MM.1S (cell line): ENCODE measurements around the gene RBMS2.
A peak's percentile ranks its signal among the peaks of the same experiment; 100 is the strongest.

Source experiments
- EZH2phosphoT487 ChIP-seq: fragments of 300-600 bp; sonication (generic); IDR thresholded peaks from 2 replicates; pipeline ENCODE4 v1.6.1; 2018; ENCODE audit warnings: antibody characterized with exemption, low read length
- TF ChIP-seq, protein P1 (sequence below): fragments of 300-600 bp; sonication (generic); IDR thresholded peaks from 2 replicates; pipeline ENCODE4 v1.5.1; 2016; ENCODE audit warnings: antibody characterized with exemption, low read length, mixed read lengths

DNA sequence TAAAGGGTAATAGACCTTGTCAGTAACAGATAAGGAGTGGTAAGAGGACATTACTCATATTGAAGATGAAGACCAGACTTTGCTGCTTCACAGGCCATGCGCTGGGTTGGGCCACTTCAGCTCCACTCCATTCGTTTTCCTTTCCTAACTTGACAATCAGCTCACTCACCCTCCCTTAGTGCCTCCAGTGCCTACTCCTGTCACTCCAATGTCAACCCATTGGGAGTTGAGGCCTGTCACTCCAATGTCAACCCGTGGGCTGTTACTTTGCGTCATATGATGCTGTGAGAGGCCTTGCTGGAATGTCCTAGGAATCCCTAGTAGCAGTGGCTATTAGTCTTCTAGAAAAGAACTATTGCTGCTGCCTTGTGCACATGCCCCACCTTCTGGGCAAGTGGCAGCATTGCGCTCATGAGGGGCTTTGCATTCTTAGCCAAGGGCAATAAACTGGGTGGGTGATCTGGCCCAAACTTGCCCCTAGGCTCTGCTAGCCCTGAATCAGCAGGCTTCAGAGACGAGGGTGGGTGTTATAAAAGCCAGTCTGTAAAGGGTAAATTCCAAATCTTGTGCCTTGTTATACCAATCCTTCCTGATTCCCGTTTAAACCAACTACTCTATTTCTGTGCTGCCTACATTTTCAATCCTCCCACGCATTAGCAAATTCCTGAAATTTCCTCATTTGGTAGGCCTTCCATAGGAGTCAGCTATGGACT lies 72.4 kb downstream of the RBMS2 start:
- TF ChIP-seq, protein P1, sequence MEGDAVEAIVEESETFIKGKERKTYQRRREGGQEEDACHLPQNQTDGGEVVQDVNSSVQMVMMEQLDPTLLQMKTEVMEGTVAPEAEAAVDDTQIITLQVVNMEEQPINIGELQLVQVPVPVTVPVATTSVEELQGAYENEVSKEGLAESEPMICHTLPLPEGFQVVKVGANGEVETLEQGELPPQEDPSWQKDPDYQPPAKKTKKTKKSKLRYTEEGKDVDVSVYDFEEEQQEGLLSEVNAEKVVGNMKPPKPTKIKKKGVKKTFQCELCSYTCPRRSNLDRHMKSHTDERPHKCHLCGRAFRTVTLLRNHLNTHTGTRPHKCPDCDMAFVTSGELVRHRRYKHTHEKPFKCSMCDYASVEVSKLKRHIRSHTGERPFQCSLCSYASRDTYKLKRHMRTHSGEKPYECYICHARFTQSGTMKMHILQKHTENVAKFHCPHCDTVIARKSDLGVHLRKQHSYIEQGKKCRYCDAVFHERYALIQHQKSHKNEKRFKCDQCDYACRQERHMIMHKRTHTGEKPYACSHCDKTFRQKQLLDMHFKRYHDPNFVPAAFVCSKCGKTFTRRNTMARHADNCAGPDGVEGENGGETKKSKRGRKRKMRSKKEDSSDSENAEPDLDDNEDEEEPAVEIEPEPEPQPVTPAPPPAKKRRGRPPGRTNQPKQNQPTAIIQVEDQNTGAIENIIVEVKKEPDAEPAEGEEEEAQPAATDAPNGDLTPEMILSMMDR: peak; percentile 86
- no peak for TF ChIP-seq EZH2phosphoT487
